ENCODE data around the gene NPC1. TPM values are rescaled to one million over a fixed set of nuclear protein-coding genes. Genes with fewer than 3 reads are reported as not detected.

NPC1 gene
- total RNA-seq, 1 experiment from 2014 or later = 38.3 TPM

DNA sequence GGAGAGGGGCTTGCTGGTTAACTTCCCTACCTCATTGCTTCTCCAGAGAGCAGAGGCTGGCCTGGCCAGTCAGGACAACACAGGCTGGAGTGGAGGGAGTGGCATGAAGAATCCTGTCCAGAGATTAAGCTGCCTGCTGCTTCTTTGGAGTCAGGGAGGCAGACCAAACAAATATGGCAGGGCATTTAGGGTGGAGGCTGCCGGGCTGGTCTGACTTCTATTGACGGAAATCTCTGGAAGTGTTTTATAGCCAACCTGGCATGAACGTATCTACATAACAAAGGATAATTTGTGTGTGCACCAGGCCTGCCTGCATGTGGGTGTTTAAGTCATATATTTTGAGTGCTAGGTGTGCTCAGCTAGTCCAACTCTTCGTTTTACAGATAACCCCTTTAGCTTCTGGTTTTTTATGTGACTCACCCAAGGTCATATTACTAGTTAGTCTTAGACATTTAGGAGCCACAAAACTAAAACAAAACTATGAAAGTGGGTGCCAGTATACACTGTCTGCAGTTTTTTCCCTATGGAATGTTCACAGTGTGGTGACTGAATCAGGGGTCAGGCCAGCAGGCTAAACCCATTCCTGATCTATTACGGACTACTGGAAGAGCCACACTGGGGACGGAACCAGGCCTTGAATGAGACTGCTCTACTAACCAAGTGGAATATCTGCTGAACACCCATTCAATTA is 5.5 kb downstream of the NPC1 start:
- Mint-ChIP-seq H3K4me3 (no peak overlapping the region), H3K9me3 (no peaks in the 10 kb centered on the region), H3K4me1 (peaks cover 33% of the 10 kb centered on the region), H3K27me3 (ENCODE audit: low read depth) (no peaks in the 10 kb centered on the region), H3K27ac (no peak overlapping the region; the same call in 1 of the 2 replicates), H3K36me3 (peaks cover 14% of the 10 kb centered on the region)
- CTCF ChIA-PET = interaction anchor here (1.8 to 3.8 kb wide), 2 partner anchors 82 to 122 kb away, joined by 4 to 15 read pairs; no protein-coding TSS in a partner anchor
- TF ChIP-seq ETV6 (CRISPR knock-in tag; IDR thresholded peaks at IDR 0.05) (no peak), ZNF423 (CRISPR knock-in tag; IDR thresholded peaks at IDR 0.05) (no peak), RELA (CRISPR knock-in tag; IDR thresholded peaks at IDR 0.05; ENCODE audit: borderline replicate concordance) (no peak), ESRRA (CRISPR knock-in tag; IDR thresholded peaks at IDR 0.05; ENCODE audit: borderline replicate concordance) (no peak), PRDM15 (CRISPR knock-in tag; IDR thresholded peaks at IDR 0.05) (peak; percentile 18; the same call in 1 of the 2 replicates)
- TF ChIP-seq, protein P1, sequence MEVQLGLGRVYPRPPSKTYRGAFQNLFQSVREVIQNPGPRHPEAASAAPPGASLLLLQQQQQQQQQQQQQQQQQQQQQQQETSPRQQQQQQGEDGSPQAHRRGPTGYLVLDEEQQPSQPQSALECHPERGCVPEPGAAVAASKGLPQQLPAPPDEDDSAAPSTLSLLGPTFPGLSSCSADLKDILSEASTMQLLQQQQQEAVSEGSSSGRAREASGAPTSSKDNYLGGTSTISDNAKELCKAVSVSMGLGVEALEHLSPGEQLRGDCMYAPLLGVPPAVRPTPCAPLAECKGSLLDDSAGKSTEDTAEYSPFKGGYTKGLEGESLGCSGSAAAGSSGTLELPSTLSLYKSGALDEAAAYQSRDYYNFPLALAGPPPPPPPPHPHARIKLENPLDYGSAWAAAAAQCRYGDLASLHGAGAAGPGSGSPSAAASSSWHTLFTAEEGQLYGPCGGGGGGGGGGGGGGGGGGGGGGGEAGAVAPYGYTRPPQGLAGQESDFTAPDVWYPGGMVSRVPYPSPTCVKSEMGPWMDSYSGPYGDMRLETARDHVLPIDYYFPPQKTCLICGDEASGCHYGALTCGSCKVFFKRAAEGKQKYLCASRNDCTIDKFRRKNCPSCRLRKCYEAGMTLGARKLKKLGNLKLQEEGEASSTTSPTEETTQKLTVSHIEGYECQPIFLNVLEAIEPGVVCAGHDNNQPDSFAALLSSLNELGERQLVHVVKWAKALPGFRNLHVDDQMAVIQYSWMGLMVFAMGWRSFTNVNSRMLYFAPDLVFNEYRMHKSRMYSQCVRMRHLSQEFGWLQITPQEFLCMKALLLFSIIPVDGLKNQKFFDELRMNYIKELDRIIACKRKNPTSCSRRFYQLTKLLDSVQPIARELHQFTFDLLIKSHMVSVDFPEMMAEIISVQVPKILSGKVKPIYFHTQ (CRISPR knock-in tag; IDR thresholded peaks at IDR 0.05) = no peak
- TF ChIP-seq, protein P2, sequence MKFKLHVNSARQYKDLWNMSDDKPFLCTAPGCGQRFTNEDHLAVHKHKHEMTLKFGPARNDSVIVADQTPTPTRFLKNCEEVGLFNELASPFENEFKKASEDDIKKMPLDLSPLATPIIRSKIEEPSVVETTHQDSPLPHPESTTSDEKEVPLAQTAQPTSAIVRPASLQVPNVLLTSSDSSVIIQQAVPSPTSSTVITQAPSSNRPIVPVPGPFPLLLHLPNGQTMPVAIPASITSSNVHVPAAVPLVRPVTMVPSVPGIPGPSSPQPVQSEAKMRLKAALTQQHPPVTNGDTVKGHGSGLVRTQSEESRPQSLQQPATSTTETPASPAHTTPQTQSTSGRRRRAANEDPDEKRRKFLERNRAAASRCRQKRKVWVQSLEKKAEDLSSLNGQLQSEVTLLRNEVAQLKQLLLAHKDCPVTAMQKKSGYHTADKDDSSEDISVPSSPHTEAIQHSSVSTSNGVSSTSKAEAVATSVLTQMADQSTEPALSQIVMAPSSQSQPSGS (CRISPR knock-in tag; IDR thresholded peaks at IDR 0.05; ENCODE audit: borderline replicate concordance, low read depth) = no peak
- POLR2A ChIA-PET = no interaction called here
- no peak for DNase-seq (ENCODE audit: low spot score)
- ATAC-seq = no peak

DNA sequence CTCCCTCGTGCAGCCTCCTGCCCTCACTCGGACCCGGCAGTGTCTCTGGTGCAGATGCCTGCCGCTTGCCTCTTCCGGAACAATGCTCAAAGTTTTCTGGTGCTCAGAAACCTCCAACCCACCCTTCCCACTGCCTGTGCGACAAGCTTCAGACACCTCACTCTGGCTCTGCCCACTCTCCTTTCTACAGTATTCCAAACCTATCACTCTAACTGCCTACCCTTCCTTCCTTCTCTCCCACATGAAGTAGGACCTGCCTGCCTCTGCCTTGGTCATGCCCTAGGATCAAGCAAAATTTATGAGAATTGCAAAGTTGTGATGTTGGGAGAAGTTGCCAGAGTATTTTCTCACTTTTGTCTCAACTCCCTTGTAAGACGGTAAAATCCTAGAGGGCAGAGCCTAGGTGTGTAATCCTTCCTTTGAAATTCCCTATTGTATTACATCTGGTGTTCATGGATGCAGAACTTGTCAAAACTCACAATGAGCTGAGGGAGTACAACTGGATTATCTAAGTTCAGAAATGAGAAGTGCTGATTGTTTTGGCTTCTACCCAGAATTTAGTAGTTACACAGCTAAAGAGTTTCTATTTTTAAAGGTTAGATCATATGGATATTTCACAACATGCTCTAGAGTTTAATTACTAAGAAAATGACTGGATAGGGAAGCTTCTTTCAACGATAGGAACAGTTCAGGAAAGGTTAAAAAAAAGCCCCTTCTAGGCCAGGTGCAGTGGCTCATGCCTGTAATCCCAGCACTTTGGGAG is 7.2 kb downstream of the NPC1 start:
- Mint-ChIP-seq H3K9me3 (no peaks in the 10 kb centered on the region), H3K36me3 (peaks cover 19% of the 10 kb centered on the region), H3K27ac (peak overlapping the region; percentile 62; the same call in 1 of the 2 replicates), H3K27me3 (ENCODE audit: low read depth) (no peaks in the 10 kb centered on the region), H3K4me3 (no peak overlapping the region), H3K4me1 (peaks cover 38% of the 10 kb centered on the region)
- CTCF ChIA-PET = interaction anchor here (1.6 to 3.8 kb wide), 2 partner anchors 80 to 124 kb away, joined by 5 to 15 read pairs; no protein-coding TSS in a partner anchor
- ATAC-seq (no peak), DNase-seq (ENCODE audit: low spot score) (no peak)
- POLR2A ChIA-PET = interaction anchor here (0.6 kb wide), 2 partner anchors 89 to 1938 kb away, joined by 3 to 6 read pairs; no protein-coding TSS in a partner anchor
- TF ChIP-seq MAX (CRISPR knock-in tag; IDR thresholded peaks at IDR 0.05) (no peak), FOXP1 (CRISPR knock-in tag; IDR thresholded peaks at IDR 0.05; ENCODE audit: borderline replicate concordance) (no peak), GTF2I (CRISPR knock-in tag; conservative IDR thresholded peaks at IDR 0.05) (no peak), FOXJ3 (CRISPR knock-in tag; IDR thresholded peaks at IDR 0.05; ENCODE audit: borderline replicate concordance) (no peak), NFE2L1 (CRISPR knock-in tag; IDR thresholded peaks at IDR 0.05) (no peak), GABPB1 (CRISPR knock-in tag; IDR thresholded peaks at IDR 0.05) (no peak), FOXK1 (CRISPR knock-in tag; IDR thresholded peaks at IDR 0.05) (no peak), ETV6 (CRISPR knock-in tag; IDR thresholded peaks at IDR 0.05) (no peak), ATF6 (CRISPR knock-in tag; IDR thresholded peaks at IDR 0.05) (no peak), ZNF281 (CRISPR knock-in tag; IDR thresholded peaks at IDR 0.05) (no peak)
- TF ChIP-seq, protein P2 (CRISPR knock-in tag; IDR thresholded peaks at IDR 0.05; ENCODE audit: borderline replicate concordance, low read depth) = no peak
